ENCODE data around the gene ANXA2.

ANXA2 gene

DNA sequence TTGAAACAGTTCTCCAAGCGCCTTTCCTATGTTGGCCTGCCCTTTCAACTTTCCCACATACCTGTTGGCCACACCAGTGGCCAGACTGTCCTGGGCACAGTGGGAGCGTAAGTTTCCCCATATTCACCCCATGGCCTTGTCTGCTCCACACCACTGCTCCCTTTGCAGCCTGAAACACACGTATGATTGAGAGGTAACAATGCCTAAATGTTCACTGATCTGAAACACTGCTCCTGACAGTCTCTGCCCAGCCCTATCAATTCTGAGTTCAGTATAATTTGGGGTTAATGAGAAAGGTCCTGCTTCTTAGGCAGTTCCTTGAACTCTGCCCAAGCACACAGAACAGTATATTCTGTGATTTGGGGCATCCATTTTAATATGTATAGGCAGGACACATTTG is 52.2 kb downstream of the ANXA2 start:
- TF ChIP-seq EZH2 (IDR thresholded peaks at IDR 0.05; ENCODE audit: borderline replicate concordance, low read length): no peak
- TF ChIP-seq, protein P1, sequence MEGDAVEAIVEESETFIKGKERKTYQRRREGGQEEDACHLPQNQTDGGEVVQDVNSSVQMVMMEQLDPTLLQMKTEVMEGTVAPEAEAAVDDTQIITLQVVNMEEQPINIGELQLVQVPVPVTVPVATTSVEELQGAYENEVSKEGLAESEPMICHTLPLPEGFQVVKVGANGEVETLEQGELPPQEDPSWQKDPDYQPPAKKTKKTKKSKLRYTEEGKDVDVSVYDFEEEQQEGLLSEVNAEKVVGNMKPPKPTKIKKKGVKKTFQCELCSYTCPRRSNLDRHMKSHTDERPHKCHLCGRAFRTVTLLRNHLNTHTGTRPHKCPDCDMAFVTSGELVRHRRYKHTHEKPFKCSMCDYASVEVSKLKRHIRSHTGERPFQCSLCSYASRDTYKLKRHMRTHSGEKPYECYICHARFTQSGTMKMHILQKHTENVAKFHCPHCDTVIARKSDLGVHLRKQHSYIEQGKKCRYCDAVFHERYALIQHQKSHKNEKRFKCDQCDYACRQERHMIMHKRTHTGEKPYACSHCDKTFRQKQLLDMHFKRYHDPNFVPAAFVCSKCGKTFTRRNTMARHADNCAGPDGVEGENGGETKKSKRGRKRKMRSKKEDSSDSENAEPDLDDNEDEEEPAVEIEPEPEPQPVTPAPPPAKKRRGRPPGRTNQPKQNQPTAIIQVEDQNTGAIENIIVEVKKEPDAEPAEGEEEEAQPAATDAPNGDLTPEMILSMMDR (IDR thresholded peaks at IDR 0.05; ENCODE audit: low read length): no peak
- Histone ChIP-seq H3K79me2 (ENCODE audit: insufficient read depth, low read length) (no peaks in the 10 kb centered on the region), H3K9me2 (ENCODE audit: low read depth, low read length) (no peaks in the 10 kb centered on the region), H3K27me3 (ENCODE audit: insufficient read depth, low read length) (no peaks in the 10 kb centered on the region), H2AFZ (ENCODE audit: low read length) (no peak overlapping the region), H3K9ac (ENCODE audit: low read length) (no peak overlapping the region), H3F3A (ENCODE audit: insufficient read depth, low read length) (no peaks in the 10 kb centered on the region), H3K36me3 (ENCODE audit: insufficient read depth, low read length) (no peaks in the 10 kb centered on the region), H3K4me2 (ENCODE audit: low read length) (no peak overlapping the region), H4K20me1 (ENCODE audit: insufficient read depth, low read length) (no peaks in the 10 kb centered on the region), H3K9me3 (ENCODE audit: low read length) (no peaks in the 10 kb centered on the region), H3K4me3 (ENCODE audit: low read depth, low read length, poor library complexity, severe bottlenecking) (no peak overlapping the region), H3K4me1 (ENCODE audit: insufficient read depth, low read length, severe bottlenecking) (no peaks in the 10 kb centered on the region), H3K27ac (ENCODE audit: low read depth, low read length, poor library complexity, severe bottlenecking) (no peak overlapping the region)

DNA sequence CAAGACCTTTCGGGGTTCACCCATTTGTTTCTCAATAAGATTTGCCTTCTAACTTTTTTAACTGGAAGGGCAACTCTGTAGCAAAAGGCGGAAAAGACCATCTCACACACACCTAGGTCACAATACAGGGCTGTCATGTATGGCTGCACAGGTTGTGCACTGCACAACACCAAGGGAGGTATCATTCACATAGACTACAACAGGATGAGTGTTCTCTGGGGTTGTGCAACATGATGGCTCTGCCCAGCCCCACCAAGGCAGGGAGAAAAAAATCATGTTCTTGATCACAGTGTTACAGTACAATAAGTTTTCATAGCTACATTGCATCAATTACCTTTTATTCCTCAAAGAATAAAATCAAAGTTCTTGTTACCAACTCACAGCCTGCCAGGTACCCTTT is 52.8 kb downstream of the ANXA2 start:
- Histone ChIP-seq H3K27ac (ENCODE audit: low read depth, low read length, poor library complexity, severe bottlenecking) (no peak overlapping the region), H3K4me3 (ENCODE audit: low read depth, low read length, poor library complexity, severe bottlenecking) (no peak overlapping the region), H3K9me2 (ENCODE audit: low read depth, low read length) (no peaks in the 10 kb centered on the region), H3K27me3 (ENCODE audit: insufficient read depth, low read length) (no peaks in the 10 kb centered on the region), H3K9me3 (ENCODE audit: low read length) (no peaks in the 10 kb centered on the region), H2AFZ (ENCODE audit: low read length) (no peak overlapping the region), H3K36me3 (ENCODE audit: insufficient read depth, low read length) (no peaks in the 10 kb centered on the region), H3K9ac (ENCODE audit: low read length) (no peak overlapping the region), H4K20me1 (ENCODE audit: insufficient read depth, low read length) (no peaks in the 10 kb centered on the region), H3K4me1 (ENCODE audit: insufficient read depth, low read length, severe bottlenecking) (no peaks in the 10 kb centered on the region), H3K79me2 (ENCODE audit: insufficient read depth, low read length) (no peaks in the 10 kb centered on the region), H3F3A (ENCODE audit: insufficient read depth, low read length) (no peaks in the 10 kb centered on the region), H3K4me2 (ENCODE audit: low read length) (no peak overlapping the region)
- TF ChIP-seq EZH2 (IDR thresholded peaks at IDR 0.05; ENCODE audit: borderline replicate concordance, low read length): no peak
- TF ChIP-seq, protein P1 (IDR thresholded peaks at IDR 0.05; ENCODE audit: low read length): no peak

- Histone ChIP-seq H4K20me1 (ENCODE audit: insufficient read depth, low read length) (no peaks in the 10 kb centered on the region), H3K4me2 (ENCODE audit: low read length) (no peak overlapping the region), H3K9me2 (ENCODE audit: low read depth, low read length) (no peaks in the 10 kb centered on the region), H3K36me3 (ENCODE audit: insufficient read depth, low read length) (no peaks in the 10 kb centered on the region), H3K9ac (ENCODE audit: low read length) (no peak overlapping the region), H3F3A (ENCODE audit: insufficient read depth, low read length) (no peaks in the 10 kb centered on the region), H3K4me1 (ENCODE audit: insufficient read depth, low read length, severe bottlenecking) (no peaks in the 10 kb centered on the region), H3K27ac (ENCODE audit: low read depth, low read length, poor library complexity, severe bottlenecking) (no peak overlapping the region), H2AFZ (ENCODE audit: low read length) (no peak overlapping the region), H3K4me3 (ENCODE audit: low read depth, low read length, poor library complexity, severe bottlenecking) (no peak overlapping the region), H3K27me3 (ENCODE audit: insufficient read depth, low read length) (no peaks in the 10 kb centered on the region), H3K79me2 (ENCODE audit: insufficient read depth, low read length) (no peaks in the 10 kb centered on the region), H3K9me3 (ENCODE audit: low read length) (no peaks in the 10 kb centered on the region)
- TF ChIP-seq, protein P1 (IDR thresholded peaks at IDR 0.05; ENCODE audit: low read length): no peak
- TF ChIP-seq EZH2 (IDR thresholded peaks at IDR 0.05; ENCODE audit: borderline replicate concordance, low read length): no peak
Observed at GRCh38 chr15:60344461-60344860, 53.3 kb downstream of the ANXA2 start.

Data from OCI-LY1 (cell line).